ENCODE data around the gene PLCD3.

Gene PLCD3

GRCh38 chr17:45115015-45115625 is 17.2 kb downstream of the PLCD3 start:
- no peak for DNase-seq

GRCh38 chr17:45114117-45114932 is 18.0 kb downstream of the PLCD3 start:
- DNase-seq, result no peak

- no peak for DNase-seq
Observed at GRCh38 chr17:45113424-45113754, 18.9 kb downstream of the PLCD3 start.

GRCh38 chr17:45112559-45113423 is 19.5 kb downstream of the PLCD3 start:
- DNase-seq, result no peak

GRCh38 chr17:45111850-45112249 is 20.5 kb downstream of the PLCD3 start:
- no peak for DNase-seq

GRCh38 chr17:45110676-45111611 is 21.4 kb downstream of the PLCD3 start:
- DNase-seq, result no peak

- DNase-seq, result no peak
Observed at GRCh38 chr17:45108595-45109521, 23.5 kb downstream of the PLCD3 start.

GRCh38 chr17:45108051-45108450 is 24.3 kb downstream of the PLCD3 start:
- DNase-seq, result no peak

- no peak for DNase-seq
Observed at GRCh38 chr17:45107293-45108010, 24.9 kb downstream of the PLCD3 start.

GRCh38 chr17:45106582-45106981 is 25.7 kb downstream of the PLCD3 start:
- no peak for DNase-seq

GRCh38 chr17:45106096-45106495 is 26.2 kb downstream of the PLCD3 start:
- DNase-seq, result no peak

GRCh38 chr17:45104907-45105624 is 27.2 kb downstream of the PLCD3 start:
- no peak for DNase-seq

- no peak for DNase-seq
Observed at GRCh38 chr17:45104497-45104896, 27.8 kb downstream of the PLCD3 start.

GRCh38 chr17:45104029-45104428 is 28.3 kb downstream of the PLCD3 start:
- no peak for DNase-seq

- DNase-seq, result no peak
Observed at GRCh38 chr17:45103269-45103795, 29.0 kb downstream of the PLCD3 start.

GRCh38 chr17:45102856-45103255 is 29.5 kb downstream of the PLCD3 start:
- no peak for DNase-seq

GRCh38 chr17:45101883-45102811 is 30.2 kb downstream of the PLCD3 start:
- no peak for DNase-seq

- no peak for DNase-seq
Observed at GRCh38 chr17:45101546-45101882, 30.8 kb downstream of the PLCD3 start.
